NCI-H510A (cell line): Measurements from ENCODE around the gene MUSK.
"Not testable (repeated sequence)": the region's sequence is repeated elsewhere in the genome, so short reads cannot be mapped to it uniquely, and the experiment has no call there.

Experiments
- DNase-seq: peaks from one replicate; lab custom pipeline; 2025; lab: John Stamatoyannopoulos, UW

MUSK gene

DNA sequence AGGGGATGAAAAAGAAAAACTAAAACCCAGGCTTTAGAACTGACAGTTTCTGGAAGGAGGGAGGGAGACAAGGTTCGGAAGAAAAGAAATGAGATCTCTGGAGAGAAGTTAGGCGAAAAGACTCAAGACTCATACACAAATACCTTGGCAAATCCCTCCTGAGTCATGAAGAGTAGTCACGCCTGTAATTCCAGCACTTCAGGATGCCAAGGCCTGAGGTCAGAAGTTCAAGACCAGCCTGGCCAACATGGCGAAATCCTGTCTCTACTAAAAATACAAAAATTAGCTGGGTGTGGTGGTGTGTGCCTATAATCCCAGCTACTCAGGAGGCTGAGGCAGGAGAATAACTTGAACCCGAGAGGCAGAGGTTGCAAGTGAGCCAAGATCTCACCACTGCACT is 27.3 kb downstream of the MUSK start:
- not testable (repeated sequence) for DNase-seq

DNA sequence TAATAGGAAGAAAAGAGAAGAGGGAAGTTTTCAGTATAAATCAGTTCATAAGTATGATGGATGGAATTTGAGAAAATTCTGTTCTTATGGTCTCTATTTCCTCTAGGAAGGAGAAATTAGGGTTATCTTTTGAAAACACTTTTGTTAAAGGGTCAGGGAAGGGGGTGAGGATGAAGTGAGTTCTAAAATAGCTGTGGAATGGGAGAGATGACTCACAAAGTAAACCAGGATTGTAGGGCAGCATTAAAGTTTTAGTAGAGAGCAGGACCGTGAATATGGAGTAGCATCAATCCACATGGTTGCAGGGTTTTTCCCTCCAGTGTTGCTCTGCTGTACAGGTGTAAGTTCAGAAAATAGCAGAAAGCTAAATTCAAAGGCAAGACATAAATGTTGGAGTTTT is 32.4 kb downstream of the MUSK start:
- no peak for DNase-seq

DNA sequence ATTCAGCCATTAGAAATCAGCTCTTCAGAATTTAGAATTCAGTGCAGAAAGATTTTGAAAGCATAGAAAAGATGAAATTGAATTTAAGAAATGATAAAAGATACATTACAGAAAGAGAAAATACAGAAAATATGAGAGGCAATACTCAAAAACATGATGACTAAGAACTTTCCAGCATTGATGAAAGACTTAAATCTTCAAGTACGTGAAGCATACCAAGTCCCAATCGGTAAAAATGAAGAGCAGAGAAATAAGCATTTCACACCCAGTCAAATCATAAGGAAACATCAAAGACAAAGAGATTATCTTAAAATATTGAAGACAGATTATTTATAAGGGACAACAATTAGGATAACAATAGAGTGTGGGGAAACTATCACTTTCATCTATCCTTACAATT is 35.1 kb downstream of the MUSK start:
- DNase-seq: no peak

DNA sequence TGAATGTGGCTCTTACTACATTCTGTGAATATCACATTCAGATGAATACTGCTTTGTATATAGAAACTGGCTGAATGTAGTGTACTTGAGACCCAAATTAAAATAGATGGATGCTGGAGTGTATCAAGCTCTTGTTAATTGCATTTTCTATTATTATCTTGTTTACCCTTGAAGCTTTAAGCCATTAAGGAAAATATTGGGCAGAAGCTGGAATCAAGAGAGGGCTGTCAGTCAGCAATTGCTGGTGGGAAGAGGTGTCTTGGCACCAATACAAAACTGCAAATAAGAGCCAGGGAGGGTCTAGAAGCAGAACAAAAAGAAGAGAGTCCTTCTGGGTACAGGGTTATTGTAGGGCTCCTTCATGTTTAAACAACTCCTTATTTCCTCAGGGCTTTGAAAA is 38.8 kb downstream of the MUSK start:
- no peak for DNase-seq

DNA sequence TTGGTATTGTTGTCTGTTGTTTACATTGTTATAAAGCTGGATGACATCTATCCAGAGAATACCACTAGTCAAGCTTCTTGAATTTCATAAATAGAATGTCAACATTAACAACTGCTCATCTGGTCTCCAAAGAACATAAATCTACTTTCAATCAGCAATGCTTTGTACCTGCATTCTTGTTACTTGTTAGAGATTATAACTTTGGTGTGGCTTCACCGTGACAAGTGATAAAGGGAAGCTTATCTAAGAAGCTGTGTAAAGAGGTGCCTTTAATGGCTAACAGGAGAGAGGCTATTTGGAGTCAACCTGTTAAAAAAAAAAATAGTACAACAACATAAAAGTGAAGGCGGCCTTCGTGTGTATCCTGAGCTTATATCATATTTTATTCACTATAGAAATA is 41.8 kb downstream of the MUSK start:
- DNase-seq: no peak

DNA sequence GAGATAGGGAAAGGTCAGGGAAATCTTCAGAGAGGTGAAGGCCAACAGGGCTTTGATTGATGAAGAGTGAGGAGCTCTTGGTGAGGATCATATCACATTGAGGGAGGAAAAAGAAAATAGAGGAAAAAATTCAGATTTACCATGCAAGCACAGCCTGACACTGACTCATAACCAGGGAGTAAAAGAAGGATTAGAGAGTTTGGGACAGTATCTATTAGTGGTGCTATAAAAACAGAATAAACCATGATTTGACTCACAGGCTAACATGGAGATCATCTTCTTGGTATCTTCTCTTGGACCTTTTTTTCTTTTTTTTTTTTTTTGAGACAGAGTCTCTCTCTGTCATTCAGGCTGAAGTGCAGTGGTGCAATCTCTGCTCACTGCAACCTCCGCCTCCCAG is 44.4 kb downstream of the MUSK start:
- DNase-seq: no peak

DNA sequence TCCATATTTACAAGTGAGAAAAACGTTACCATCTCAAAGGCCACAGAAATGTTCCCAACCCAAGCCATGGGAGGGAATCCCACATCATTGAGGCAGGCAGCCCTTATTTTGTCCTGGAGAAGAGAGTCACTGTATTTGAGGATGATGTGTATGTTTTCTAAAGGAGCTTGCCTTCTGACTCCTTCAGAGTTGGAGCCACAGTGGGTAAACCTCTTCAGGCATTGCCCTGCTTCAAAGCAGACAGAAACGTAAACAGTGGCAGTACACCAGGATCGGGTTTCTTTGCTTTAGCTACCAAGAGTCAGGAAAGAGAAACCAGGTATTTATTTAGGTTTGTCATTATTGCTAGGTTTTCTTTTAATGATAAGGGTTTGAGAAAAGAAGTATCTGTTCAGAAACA is 45.7 kb downstream of the MUSK start:
- DNase-seq: peak; percentile 65

DNA sequence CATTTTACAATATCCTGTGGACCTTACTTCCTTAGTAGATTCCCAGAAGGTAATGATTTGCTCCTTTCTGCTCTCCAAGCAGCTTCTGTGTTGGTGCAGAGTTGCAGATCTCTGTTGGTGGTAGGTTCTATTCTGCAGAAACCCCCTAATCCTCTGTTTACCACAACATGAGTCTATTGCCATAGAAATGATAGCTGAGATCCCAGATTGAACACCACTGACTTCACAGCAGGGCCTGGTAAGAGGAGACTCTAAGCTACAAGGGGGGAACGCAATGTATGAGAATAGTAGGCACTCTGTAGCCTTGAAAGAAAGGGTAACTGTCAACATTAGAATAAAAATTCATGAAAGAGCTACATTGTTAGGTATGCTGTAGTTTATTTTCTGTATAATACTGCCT is 59.5 kb downstream of the MUSK start:
- no peak for DNase-seq

DNA sequence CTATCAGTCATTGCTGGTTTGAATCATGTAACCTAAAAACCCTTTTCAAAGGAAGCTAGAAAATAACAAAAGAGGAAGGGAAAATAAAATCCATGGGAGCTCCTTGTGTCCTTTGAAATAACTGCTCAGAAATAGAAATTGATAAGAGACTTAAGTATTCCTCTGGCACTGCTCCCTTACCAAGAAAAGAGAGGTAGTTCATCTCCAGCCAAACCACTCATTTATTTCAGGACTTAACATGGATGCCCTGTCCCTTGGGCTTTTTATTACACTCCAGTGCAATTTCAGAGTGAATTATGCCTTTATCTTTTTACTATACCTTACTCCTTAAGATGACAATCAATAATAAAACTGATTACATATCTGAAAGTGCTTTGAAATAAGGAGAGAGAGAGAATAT is 61.0 kb downstream of the MUSK start:
- DNase-seq: no peak

DNA sequence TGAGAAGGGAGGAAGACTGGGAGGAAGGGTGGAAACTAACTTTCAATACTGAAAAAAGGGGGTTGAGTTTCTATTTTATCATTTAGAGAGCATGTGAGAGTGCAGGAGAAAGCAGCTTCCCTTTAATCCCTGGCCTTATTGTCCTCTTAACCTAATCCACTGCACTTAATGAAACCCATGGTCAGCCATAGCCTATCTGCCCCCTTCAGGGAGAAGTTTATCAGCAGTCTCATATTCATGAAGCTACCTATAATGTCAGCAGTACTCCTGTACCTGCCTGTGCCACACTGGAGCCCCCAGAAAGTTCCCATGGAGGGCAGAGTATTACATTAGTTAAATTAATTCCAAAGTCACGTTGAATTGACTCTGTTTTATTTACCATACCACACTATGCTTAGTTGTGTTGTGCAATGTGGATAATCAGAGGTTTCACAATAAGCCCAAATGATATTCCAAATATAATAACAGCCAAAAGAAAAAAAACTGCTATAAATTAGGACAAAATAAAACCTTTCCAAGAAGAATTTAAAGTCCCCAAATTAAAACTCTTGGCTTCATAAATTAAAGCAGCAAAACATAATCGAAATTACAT is 62.9 kb downstream of the MUSK start:
- no peak for DNase-seq

DNA sequence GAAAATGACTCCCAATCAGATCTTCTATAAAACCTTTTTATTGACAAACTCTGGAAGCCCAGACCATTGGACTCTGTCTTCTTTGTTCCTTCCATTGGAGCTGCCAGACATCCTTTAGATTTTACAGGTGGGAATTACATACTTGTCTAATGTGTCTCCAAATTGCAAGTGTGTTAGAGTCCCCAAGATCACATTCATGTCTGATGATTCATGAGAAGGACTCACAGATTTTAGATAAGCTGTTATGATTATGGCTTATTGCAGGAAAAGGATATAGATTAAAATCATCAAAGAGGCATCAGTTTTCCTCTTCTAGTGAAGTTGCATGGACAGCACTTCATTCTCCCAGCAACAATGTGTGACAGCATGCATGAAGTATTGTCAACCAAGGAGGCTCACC is 70.4 kb downstream of the MUSK start:
- DNase-seq: no peak

DNA sequence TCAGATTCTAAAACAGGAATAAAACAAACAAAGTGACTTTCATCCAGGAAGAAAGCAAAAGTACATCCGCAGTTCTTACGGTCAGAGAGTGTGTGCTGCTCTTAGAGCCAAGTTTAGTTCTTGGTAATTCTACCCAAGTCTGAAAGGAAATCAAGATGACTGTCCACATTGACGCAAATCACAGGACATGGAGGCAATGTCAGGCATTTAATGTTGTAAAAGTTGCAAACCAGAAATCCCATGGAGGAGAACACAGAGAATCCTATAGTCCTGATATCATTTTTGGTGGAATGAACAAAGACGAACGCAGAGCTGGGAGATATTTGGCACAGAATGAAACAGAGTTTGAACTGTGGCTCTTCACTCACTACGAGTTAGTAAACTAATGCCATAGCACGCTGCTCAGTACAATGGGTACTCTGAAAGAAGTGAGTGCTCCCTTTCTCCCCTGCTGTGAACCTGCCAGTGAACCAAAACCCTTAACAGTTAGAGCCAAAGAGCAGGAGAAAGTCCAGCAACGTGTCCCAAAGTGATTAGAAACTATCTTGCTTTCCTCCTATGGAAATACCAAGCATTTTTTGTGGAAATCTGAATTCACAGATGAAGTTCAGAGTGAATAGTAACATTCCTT is 74.3 kb downstream of the MUSK start:
- DNase-seq: peak; percentile 22

DNA sequence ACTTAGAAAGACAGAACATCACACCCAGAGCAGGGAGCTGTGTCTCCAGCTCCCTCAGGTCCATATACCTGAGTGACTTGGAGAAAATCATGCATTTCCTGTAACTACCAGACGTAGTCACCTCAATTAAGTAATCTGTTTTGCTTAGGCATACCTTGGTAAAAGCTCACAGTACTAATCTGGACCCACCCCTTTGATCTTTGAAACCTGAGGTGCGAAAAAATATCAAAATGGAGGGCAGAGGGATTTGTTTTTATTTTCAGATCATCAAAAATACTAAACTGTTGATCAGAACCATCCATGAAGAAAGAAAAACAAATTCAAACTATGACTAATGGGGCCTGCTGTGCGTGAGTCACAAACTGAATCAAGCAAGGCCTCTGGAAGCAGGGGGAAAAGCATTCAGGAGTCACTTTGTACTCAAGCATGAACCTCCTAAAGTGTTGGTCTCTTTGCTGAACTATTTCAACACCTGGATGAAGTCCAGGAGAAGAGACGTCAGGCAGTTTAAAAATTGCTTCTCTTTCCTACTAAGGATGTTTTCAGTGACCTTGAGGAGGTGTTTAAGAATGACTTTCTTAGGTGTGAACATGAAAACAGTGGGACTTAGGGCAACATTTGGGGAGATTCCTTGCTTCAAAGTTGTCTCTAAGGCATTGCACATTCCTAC is 76.3 kb downstream of the MUSK start:
- no peak for DNase-seq

DNA sequence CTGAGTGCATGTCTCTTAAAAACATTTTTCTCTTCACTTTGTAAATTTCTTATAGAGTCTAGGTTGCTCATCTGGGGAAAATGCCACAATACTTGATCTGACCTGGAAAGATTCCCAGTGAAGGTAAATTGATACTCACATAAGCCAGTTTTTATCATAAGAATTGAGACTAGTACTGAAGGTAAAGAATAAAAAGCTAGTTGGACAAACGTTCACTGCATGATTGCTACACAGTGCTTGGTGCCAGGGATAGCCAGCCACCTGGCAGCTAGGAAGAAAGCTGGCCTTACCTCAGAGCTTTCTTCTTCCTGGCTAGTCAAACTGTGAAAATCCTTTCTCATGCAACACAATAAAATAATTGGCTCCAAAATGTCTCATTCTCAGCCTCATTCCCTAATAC is 77.1 kb downstream of the MUSK start:
- no peak for DNase-seq

DNA sequence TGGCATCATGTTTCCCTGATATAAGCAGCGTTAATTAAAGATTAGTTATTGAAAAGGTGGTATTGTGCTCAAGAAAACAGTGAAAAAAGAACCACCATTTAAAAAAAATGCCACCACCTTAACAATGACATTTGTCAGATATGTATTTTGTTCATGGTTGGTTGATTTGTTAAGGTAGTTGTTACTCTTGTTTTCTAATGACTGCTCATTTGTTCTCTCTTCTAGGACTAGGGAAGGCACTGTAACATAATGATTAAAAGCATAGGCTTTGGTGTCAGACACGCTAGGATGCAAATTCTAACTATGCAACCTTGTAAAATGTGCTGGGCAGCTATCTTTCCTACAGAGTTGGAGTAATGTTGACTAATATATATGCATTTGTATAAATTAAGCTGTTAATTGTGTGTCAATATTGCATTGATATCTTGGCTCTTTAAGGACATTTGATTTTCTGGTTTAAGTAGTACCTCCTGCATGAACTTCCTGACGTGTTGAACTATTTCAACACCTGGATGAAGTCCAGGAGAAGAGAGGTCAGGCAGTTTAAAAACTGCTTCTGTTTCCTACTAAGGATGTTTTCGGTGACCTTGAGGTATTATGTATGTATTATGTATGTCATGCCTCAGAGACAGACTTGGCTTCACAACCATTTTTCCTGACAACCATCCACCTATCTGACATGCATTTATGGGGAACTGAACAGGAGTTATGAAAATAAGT is 77.8 kb downstream of the MUSK start:
- no peak for DNase-seq

DNA sequence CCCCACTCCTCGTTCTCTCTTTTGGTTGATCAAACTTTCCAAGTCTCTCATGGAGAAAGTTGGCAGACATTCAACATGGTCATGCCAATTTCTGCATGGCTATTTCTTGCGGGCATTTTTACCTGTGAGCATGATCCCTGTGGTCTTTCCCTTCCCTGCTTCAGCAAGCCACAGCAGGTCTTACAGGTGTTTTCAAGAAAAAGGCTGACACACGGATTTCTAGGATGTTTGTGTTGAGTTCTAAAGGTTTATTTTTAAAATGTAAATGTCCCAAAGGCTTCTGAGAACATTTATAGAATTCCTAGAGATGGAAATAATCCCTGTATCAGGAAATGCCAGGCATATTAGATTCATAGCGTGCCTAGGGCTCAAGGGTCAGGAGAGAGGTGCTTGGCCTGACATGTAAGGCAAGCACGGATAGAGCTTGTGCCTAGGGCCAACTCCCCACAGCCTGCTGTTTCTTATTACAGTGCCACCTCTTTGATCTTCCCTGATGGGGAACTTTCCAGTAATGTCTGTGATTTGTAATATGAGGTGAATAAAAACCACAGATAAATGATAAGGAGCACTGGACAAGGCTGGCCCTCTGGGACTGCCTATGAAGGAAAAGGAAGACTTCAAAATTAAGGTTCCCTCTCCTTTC is 79.8 kb downstream of the MUSK start:
- no peak for DNase-seq

DNA sequence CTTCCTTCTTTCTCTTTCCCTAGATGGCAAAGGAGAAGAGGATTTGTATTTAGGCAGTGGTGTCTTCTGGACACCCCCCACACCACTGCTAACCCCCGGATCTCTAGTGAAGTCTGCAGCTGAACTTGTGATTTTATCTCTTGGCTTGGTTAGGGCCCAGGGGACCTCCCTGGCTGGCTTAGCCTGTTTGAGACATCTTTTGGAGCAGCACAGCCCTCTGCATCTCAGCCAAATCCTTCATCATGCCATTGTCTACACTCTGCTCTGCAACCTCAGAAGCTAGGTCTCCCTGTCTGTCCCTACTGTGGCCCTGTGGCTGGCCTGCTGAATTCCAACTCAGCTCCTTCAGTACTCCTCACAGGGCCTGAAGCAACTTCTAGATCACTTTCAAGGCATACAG is 81.7 kb downstream of the MUSK start:
- DNase-seq: no peak

DNA sequence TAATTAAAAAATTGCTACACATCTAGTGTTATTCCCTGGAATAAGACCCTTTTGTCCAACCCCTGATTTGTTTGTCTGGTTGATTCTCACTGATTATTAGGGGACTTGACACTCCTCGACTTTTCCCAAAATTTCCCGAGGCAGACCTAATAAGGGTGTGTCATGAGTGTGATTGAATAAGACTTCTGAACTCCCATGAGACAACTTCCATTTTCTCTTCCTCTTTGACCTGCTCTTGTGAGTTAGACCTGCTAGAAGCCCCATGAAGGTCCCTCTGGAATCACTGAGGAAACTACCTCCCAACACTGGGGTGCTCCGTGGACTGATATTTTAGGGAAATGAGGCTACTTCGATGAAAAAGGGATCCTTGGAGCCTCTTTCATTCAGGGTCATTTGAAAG is 83.4 kb downstream of the MUSK start:
- no peak for DNase-seq

DNA sequence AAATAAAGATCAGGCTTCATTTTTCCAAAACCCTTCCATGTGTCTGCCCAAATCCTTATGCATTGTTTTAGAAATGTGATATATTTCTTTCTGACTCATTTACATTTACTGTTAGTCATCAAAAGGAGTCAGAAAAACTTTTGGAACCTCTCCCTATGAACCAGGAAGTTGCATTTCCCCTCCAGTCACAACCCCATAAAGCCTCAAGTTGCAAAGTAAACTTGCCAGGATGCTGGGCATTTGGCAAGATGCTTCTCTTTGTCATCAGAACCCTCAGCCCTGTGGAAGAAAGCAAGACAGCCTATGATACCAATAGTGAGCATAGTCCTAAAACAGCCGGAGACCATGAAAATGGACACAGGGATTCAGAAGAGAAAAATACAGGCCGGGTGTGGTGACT is 84.2 kb downstream of the MUSK start:
- DNase-seq: no peak

DNA sequence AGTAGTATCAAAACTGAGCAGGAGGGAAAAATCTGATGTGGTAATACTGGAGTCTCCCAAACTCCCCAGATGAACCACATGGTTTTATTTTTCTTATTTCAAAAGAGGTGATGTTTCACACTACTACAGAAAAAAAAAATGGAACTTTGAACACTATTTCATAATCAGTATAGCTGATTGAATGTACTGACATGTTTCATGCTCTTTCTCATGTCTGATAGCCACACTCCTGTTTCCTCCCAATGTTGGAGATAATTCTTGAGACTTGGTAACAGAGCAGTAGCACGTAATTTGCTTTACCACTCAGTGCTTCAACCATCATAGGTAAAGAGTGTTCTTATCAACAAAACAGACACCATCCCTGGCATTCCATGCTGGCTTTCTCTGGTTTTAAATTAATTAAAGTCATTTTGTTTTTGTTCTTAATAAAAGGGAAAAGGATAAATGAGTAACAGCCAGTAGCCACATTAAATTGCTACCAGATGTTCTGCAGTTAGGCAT is 85.2 kb downstream of the MUSK start:
- no peak for DNase-seq

DNA sequence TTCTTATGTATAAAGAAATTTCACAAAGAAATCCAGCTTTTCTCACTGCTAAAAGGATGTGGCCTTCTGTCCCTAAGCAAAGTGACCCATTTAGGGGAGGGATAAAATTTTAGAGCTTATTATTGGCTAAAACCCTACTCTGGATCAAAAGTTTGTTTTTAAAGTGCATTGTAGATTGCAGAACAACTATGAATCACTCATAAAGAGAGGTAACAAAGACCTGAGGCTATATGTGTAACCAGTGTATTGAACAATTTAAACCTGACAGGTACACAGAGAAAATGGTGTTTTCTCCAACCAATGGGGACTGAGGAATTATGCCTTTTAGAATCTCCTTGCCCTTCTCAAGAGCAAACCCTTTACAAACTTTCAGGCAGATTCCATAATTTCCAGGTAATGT is 86.6 kb downstream of the MUSK start:
- DNase-seq: no peak

DNA sequence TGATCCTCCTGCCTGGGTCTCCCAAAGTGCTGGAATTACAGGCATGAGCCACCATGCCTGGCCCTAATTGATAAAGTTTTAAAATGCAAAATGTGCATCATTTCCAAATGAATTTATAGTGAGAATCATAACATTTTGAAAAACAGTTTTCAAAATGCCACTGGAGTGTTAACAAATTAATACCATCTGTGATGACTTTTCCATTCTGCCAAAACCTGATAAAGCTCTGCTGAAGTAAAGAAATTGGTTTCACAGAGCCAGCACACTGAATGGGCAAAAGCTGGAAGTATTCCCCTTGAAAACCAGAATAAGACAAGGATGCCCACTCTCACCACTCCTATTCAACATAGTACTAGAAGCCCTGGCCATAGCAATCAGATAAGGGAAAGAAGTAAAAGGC is 89.6 kb downstream of the MUSK start:
- DNase-seq: no peak

DNA sequence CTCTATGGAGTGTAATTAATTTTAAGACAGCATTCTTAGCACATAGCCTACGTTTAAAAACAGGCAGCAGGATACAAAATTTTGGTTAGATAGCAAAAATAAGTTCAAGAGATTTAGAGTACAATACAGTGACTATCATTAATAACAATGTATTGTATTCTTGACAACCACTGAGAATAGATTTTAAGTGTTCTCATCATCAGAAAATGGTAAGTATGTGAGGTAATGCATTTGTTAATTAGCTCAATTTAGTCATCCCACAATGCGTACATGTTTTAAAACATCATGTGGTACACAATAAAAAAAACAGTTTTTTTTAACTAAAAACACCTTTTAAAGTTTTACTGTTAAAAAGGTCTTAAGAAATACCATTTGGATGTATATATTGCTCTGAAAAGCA is 94.2 kb downstream of the MUSK start:
- no peak for DNase-seq
